ENCODE data around the gene RRP1.

DNA sequence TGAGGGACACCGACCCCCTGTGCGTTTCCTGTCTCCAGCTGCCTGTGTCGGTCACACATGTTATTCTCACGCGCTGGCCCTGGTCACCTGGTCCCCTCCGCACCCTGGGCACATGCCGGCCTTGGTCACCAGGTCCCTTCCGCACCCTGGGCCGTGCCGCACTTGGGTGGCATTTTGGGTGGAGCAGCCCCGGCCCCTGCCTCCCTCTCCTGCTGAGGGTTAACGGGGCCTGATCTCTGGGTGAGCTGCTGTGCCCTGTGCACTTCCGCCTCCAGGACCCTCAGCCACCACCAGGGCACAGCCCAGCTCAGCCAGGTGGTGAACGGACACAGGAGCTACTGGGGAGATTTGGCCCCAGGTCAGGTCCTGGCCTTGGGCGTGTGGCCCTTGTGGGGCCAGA is 26.6 kb downstream of the RRP1 start:
- TF ChIP-seq, protein P1, sequence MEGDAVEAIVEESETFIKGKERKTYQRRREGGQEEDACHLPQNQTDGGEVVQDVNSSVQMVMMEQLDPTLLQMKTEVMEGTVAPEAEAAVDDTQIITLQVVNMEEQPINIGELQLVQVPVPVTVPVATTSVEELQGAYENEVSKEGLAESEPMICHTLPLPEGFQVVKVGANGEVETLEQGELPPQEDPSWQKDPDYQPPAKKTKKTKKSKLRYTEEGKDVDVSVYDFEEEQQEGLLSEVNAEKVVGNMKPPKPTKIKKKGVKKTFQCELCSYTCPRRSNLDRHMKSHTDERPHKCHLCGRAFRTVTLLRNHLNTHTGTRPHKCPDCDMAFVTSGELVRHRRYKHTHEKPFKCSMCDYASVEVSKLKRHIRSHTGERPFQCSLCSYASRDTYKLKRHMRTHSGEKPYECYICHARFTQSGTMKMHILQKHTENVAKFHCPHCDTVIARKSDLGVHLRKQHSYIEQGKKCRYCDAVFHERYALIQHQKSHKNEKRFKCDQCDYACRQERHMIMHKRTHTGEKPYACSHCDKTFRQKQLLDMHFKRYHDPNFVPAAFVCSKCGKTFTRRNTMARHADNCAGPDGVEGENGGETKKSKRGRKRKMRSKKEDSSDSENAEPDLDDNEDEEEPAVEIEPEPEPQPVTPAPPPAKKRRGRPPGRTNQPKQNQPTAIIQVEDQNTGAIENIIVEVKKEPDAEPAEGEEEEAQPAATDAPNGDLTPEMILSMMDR (IDR thresholded peaks at IDR 0.05) = no peak
- no peak for TF ChIP-seq POLR2A (IDR thresholded peaks at IDR 0.05)
- TF ChIP-seq EP300 (IDR thresholded peaks at IDR 0.05) = no peak

All from tibial nerve (tissue), 4 donors.